Measurements from ENCODE around the gene ATL2.
A peak's percentile ranks its signal among the peaks of the same experiment; 100 is the strongest.

ATL2 gene

DNA sequence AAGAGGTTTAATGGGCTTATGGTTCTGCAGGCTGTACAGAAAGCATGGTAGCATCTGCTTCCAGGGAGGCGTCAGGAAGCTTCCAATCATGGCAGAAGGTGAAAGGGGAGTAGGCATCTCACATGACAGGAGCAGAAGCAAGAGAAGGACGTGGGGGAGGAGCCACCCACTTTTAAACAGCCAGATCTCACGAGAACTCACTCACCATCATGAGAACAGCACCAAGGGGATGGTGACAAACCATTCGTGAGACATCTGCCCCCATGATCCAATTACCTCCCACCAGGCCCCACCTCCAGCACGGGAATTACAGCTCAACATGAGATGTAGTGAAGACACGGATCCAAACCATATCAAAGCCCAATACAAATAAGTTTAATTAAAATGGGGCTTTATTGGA is 113.8 kb downstream of the ATL2 start:
- Histone ChIP-seq H3K27ac (ENCODE audit: low read length) (no peak overlapping the region), H3K4me3 (ENCODE audit: low read length) (no peak overlapping the region), H3K4me2 (ENCODE audit: low read length) (no peak overlapping the region), H3K4me1 (ENCODE audit: low read length) (peaks cover 12% of the 10 kb centered on the region), H3K9ac (ENCODE audit: low read length) (no peak overlapping the region), H3K79me2 (ENCODE audit: low read length) (no peaks in the 10 kb centered on the region), H3K27me3 (ENCODE audit: low read depth, low read length) (no peaks in the 10 kb centered on the region), H2AFZ (ENCODE audit: low read depth, low read length) (no peak overlapping the region), H3K9me3 (ENCODE audit: insufficient read depth, low read length) (no peaks in the 10 kb centered on the region), H4K20me1 (ENCODE audit: insufficient read depth, low read length) (no peaks in the 10 kb centered on the region), H3K36me3 (replicated peaks; ENCODE audit: low read depth, low read length) (no peaks in the 10 kb centered on the region)
- TF ChIP-seq CTCF (IDR thresholded peaks at IDR 0.05; ENCODE audit: low read depth, low read length): no peak
- no peak for TF ChIP-seq EZH2phosphoT487 (IDR thresholded peaks at IDR 0.05; ENCODE audit: low read depth)

- no peaks in the 10 kb centered on the region for H3K36me3 ChIP-seq (replicated peaks; ENCODE audit: low read depth, low read length)
- H3K4me1 ChIP-seq (ENCODE audit: low read length): peaks cover 12% of the 10 kb centered on the region
- H2AFZ ChIP-seq (ENCODE audit: low read depth, low read length): no peak overlapping the region
- no peak overlapping the region for H3K4me2 ChIP-seq (ENCODE audit: low read length)
- no peak for TF ChIP-seq CTCF (IDR thresholded peaks at IDR 0.05; ENCODE audit: low read depth, low read length)
- no peak for TF ChIP-seq EZH2phosphoT487 (IDR thresholded peaks at IDR 0.05; ENCODE audit: low read depth)
- H3K27ac ChIP-seq (ENCODE audit: low read length): no peak overlapping the region
- no peak overlapping the region for H3K4me3 ChIP-seq (ENCODE audit: low read length)
- no peaks in the 10 kb centered on the region for H3K27me3 ChIP-seq (ENCODE audit: low read depth, low read length)
- H4K20me1 ChIP-seq (ENCODE audit: insufficient read depth, low read length): no peaks in the 10 kb centered on the region
- H3K9ac ChIP-seq (ENCODE audit: low read length): no peak overlapping the region
- H3K79me2 ChIP-seq (ENCODE audit: low read length): no peaks in the 10 kb centered on the region
- H3K9me3 ChIP-seq (ENCODE audit: insufficient read depth, low read length): no peaks in the 10 kb centered on the region
These were observed 114.8 kb downstream of the ATL2 start for GRCh38 chr2:38262069-38262871.

GRCh38 chr2:38261569-38262068 is 115.5 kb downstream of the ATL2 start:
- no peak overlapping the region for H3K4me2 ChIP-seq (ENCODE audit: low read length)
- H3K9ac ChIP-seq (ENCODE audit: low read length): no peak overlapping the region
- no peaks in the 10 kb centered on the region for H3K27me3 ChIP-seq (ENCODE audit: low read depth, low read length)
- no peaks in the 10 kb centered on the region for H3K36me3 ChIP-seq (replicated peaks; ENCODE audit: low read depth, low read length)
- H4K20me1 ChIP-seq (ENCODE audit: insufficient read depth, low read length): no peaks in the 10 kb centered on the region
- no peak overlapping the region for H3K4me3 ChIP-seq (ENCODE audit: low read length)
- TF ChIP-seq EZH2phosphoT487 (IDR thresholded peaks at IDR 0.05; ENCODE audit: low read depth) (no peak), CTCF (IDR thresholded peaks at IDR 0.05; ENCODE audit: low read depth, low read length) (no peak)
- H3K4me1 ChIP-seq (ENCODE audit: low read length): peaks cover 12% of the 10 kb centered on the region
- no peaks in the 10 kb centered on the region for H3K9me3 ChIP-seq (ENCODE audit: insufficient read depth, low read length)
- H3K79me2 ChIP-seq (ENCODE audit: low read length): no peaks in the 10 kb centered on the region
- no peak overlapping the region for H2AFZ ChIP-seq (ENCODE audit: low read depth, low read length)
- no peak overlapping the region for H3K27ac ChIP-seq (ENCODE audit: low read length)

GRCh38 chr2:38260972-38261371 is 116.1 kb downstream of the ATL2 start:
- H4K20me1 ChIP-seq (ENCODE audit: insufficient read depth, low read length): no peaks in the 10 kb centered on the region
- no peaks in the 10 kb centered on the region for H3K9me3 ChIP-seq (ENCODE audit: insufficient read depth, low read length)
- H3K9ac ChIP-seq (ENCODE audit: low read length): no peak overlapping the region
- H3K36me3 ChIP-seq (replicated peaks; ENCODE audit: low read depth, low read length): no peaks in the 10 kb centered on the region
- no peaks in the 10 kb centered on the region for H3K27me3 ChIP-seq (ENCODE audit: low read depth, low read length)
- H3K4me2 ChIP-seq (ENCODE audit: low read length): peak overlapping the region; percentile 45
- H3K79me2 ChIP-seq (ENCODE audit: low read length): no peaks in the 10 kb centered on the region
- no peak overlapping the region for H2AFZ ChIP-seq (ENCODE audit: low read depth, low read length)
- peaks cover 12% of the 10 kb centered on the region for H3K4me1 ChIP-seq (ENCODE audit: low read length)
- no peak overlapping the region for H3K27ac ChIP-seq (ENCODE audit: low read length)
- no peak for TF ChIP-seq EZH2phosphoT487 (IDR thresholded peaks at IDR 0.05; ENCODE audit: low read depth)
- TF ChIP-seq CTCF (IDR thresholded peaks at IDR 0.05; ENCODE audit: low read depth, low read length): no peak
- H3K4me3 ChIP-seq (ENCODE audit: low read length): peak overlapping the region; percentile 44; the same call in 1 of the 2 replicates
